Psoas muscle (tissue), 8 donors: ENCODE data around the gene GDPD3. TPM values are rescaled to one million over a fixed set of nuclear protein-coding genes. Genes with fewer than 3 reads are reported as not detected.
A peak's percentile ranks its signal among the peaks of the same experiment; 100 is the strongest.
"Not testable (repeated sequence)": the region's sequence is repeated elsewhere in the genome, so short reads cannot be mapped to it uniquely, and the experiment has no call there.

Experiments used
- ATAC-seq, 4 donors: fragments of 200-7000 bp; cut with Tn5 transposase; one replicate each; pipeline ENCODE4 v1.9.1; 2020; ENCODE audit warnings: moderate library complexity in 3 of 4, mild to moderate bottlenecking in 2 of 4
- DNase-seq, 2 donors: peaks; one replicate each; pipeline ENCODE4 v3.0.0-alpha.2; 2020
- H3K27ac ChIP-seq: fragments of 200-600 bp; one replicate; pipeline ENCODE4 v1.8.0; 2022
- H3K27me3 ChIP-seq, 3 donors: fragments of 200-600 bp in 1 of 3; one replicate each; pipeline versions ENCODE4 v1.6.1 to v1.8.0; 2013 to 2022; ENCODE audit warnings: low read length in 2 of 3, mild to moderate bottlenecking in 2 of 3, moderate library complexity in 1 of 3; ENCODE audit not compliant: insufficient read depth in 3 of 3
- H3K36me3 ChIP-seq, 2 donors: fragments of 200-600 bp in 1 of 2; one replicate each; pipeline versions ENCODE4 v1.6.1 to v1.8.0; 2013 to 2022; ENCODE audit warnings: low read depth in 1 of 2, mild to moderate bottlenecking in 1 of 2, moderate library complexity in 1 of 2; ENCODE audit not compliant: insufficient read depth in 1 of 2
- H3K4me1 ChIP-seq: fragments of 200-600 bp; one replicate; pipeline ENCODE4 v1.8.0; 2022
- H3K4me3 ChIP-seq: fragments of 200-600 bp; one replicate; pipeline ENCODE4 v1.8.0; 2022; ENCODE audit warnings: mild to moderate bottlenecking
- H3K9me3 ChIP-seq: fragments of 200-600 bp; one replicate; pipeline ENCODE4 v1.8.0; 2022
- CTCF ChIP-seq: fragments of 200-600 bp; IDR thresholded peaks from one replicate; pipeline ENCODE4 v1.8.0; 2022; ENCODE audit warnings: antibody characterized with exemption
- WGBS, 3 donors: extraction: QIAGEN DNeasy Blood & Tissue Kit; methylation state at CpG; one replicate each; pipeline versions ENCODE4 v1.1.6 to v1.1.7; 2013; 5-methylcytosine and 5-hydroxymethylcytosine counted together
- intact Hi-C, 2 donors: fragments of 100-400 bp; cut with DNase I; formaldehyde crosslinking; loops; one replicate each; pipeline versions ENCODE4 v1.11.0 to v1.14.2; 2022
- polyA plus RNA-seq, 3 donors: library from polyadenylated mRNA; stranded (reverse); fragments of 200-250 nt; gene quantifications; one replicate each; pipeline ENCODE4 v1.2.3, GENCODE V29; 2013
- total RNA-seq, 4 donors: library from RNA; stranded (reverse); fragmentation: NEBNext Ultra II Directional in 2 of 4; extraction: Animal tissue kit (Norgen Biotek cat#: 25700) in 2 of 4; gene quantifications; one replicate each; pipeline versions ENCODE4 v1.2.1 to v1.2.4, GENCODE V29; 2021 to 2023
- donor health status: healthy with polysubstance abuse.
- donor health status: DM: no; HTN: no; CAD: no; lungs with moderate emphysema.
- donor health status: Bipolar disorder and iron deficiency.
- donor health status: healthy.
- donor health status: DM: yes; HTN: yes; CAD: no.
- donor health status: DM: no; HTN: no; CAD: no.
- donor health status: DM: no; HTN: no; CAD: no.
- donor health status: DM: yes; HTN: yes; CAD: no.

The GDPD3 gene
- total and polyA plus RNA-seq, 7 donors, result 0.48 to 3.1 (median 0.89) TPM

GRCh38 chr16:30116291-30117207 lies 3.2 kb upstream of the GDPD3 start:
- no peak for TF ChIP-seq CTCF
- DNase-seq (no peak), ATAC-seq (no peak)
- WGBS, 3 donors, result 88 to 89% (median 89%) methylated on average over 16 of the region's 16 CpGs
- intact Hi-C loops, result no loop called here
- Histone ChIP-seq H3K27me3 (no peaks in the 10 kb centered on the region), H3K27ac (no peak overlapping the region), H3K4me3 (no peak overlapping the region), H3K9me3 (no peaks in the 10 kb centered on the region), H3K36me3 (peaks cover 0 to 75% of the 10 kb centered on the region in 2 donors), H3K4me1 (peaks cover 6% of the 10 kb centered on the region)

DNA sequence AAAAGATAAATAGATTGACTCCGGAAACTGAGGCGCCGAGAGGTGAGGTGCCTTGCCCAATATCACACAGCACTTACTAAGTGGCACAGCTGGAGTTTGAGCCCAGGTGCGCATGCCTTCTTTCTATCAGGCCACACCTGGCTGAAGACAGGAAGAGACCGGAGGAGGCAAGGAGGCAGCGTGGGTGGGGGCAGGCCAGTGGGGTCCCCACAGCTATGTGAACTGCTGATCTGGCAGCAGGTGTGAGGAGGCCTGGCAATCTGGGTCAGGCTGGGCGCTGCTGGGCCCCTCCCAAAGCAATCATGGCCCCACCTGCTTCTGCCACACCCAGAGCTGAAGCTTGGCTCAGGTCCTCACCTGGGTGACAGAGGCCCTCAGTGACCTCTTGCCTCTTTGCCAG lies 1.9 kb upstream of the GDPD3 start:
- 89 to 92% (median 89%) methylated on average over 7 of the region's 7 CpGs for WGBS, 3 donors

GRCh38 chr16:30114833-30115232 lies 1.5 kb upstream of the GDPD3 start:
- H3K27me3 ChIP-seq, H3K4me1 ChIP-seq, H3K9me3 ChIP-seq, intact Hi-C loops, ATAC-seq, DNase-seq, H3K4me3 ChIP-seq, H3K27ac ChIP-seq: not testable (repeated sequence)
- peaks cover 0 to 76% of the 10 kb centered on the region in 2 donors for H3K36me3 ChIP-seq
- 85 to 90% (median 90%) methylated on average over 7 of the region's 7 CpGs for WGBS, 3 donors

More for the DNA sequence above, 1.9 kb upstream of the GDPD3 start:
- ATAC-seq (peak in 2 of 4 donors; percentile 18 to 25), DNase-seq (no peak)
- Histone ChIP-seq H3K4me1 (no peaks in the 10 kb centered on the region), H3K27me3 (no peaks in the 10 kb centered on the region), H3K4me3 (no peak overlapping the region), H3K9me3 (no peaks in the 10 kb centered on the region), H3K27ac (no peak overlapping the region), H3K36me3 (peaks cover 0 to 76% of the 10 kb centered on the region in 2 donors)
- intact Hi-C loops, result no loop called here
- TF ChIP-seq CTCF, result no peak

- Histone ChIP-seq H3K9me3 (no peaks in the 10 kb centered on the region), H3K27me3 (no peaks in the 10 kb centered on the region), H3K36me3 (peaks cover 0 to 76% of the 10 kb centered on the region in 2 donors), H3K4me3 (no peak overlapping the region), H3K27ac (no peak overlapping the region), H3K4me1 (no peaks in the 10 kb centered on the region)
- ATAC-seq, result no peak
- WGBS, 3 donors, result 60 to 81% (median 68%) methylated on average over 10 to 11 of the region's 11 CpGs
- no peak for DNase-seq
- no peak for TF ChIP-seq CTCF
- intact Hi-C loops, result no loop called here
Measured at GRCh38 chr16:30114411-30114810, 1.1 kb upstream of the GDPD3 start.

DNA sequence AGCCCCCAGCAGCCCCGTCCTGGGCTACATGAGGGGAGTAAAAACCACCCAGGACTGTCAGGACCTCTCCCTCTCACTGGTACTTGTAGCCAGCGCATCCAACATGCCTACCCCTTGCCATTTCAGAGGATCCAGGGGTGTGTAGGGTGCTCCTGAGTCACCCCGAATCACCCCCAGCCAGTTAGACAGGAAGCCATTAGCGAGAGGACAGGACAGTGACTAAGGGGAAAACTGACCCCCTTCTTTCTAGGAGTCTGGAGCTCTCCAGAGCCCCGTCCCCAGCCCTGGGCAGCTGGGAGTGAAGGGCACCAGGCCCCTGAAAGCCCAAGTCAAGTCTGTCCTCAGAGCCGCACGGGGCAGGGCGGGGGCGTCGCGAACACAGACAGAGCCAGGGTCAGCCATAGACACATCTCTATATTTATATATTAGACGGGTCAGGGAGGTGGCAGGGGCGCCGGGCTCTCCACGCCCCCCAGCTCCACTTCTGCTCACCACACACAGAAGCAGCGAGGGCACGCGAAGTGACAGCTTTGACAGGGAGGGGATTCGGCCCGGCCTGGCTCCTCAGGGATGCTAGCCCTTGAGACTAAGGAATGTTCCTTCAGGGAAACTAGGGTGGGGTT lies 485 bp upstream of the GDPD3 start:
- DNase-seq (no peak), ATAC-seq (peak in 3 of 4 donors; percentile 3 to 18 (median 3))
- no peak overlapping the region for H3K27ac ChIP-seq
- no peaks in the 10 kb centered on the region for H3K9me3 ChIP-seq
- H3K4me1 ChIP-seq, result no peaks in the 10 kb centered on the region
- 86 to 89% (median 86%) methylated on average over 20 of the region's 20 CpGs for WGBS, 3 donors
- H3K36me3 ChIP-seq, result peaks cover 0 to 72% of the 10 kb centered on the region in 2 donors
- H3K27me3 ChIP-seq, result no peaks in the 10 kb centered on the region
- no peak for TF ChIP-seq CTCF
- H3K4me3 ChIP-seq, result no peak overlapping the region
- intact Hi-C loops, result no loop called here
